HG03442 (cell line): Measurements from ENCODE around the gene PLEKHB1.
"Not testable (repeated sequence)": the region's sequence is repeated elsewhere in the genome, so short reads cannot be mapped to it uniquely, and the experiment has no call there.

Experiments
- ATAC-seq: cut with Tn5 transposase; IDR thresholded peaks from one replicate; pipeline ENCODE4 v1.9.1; 2021; ENCODE audit warnings: mild to moderate bottlenecking, moderate library complexity; ENCODE audit not compliant: unreplicated experiment

PLEKHB1 gene

GRCh38 chr11:73671701-73672100, 25.3 kb downstream of the PLEKHB1 start:
- no peak for ATAC-seq

- not testable (repeated sequence) for ATAC-seq
Observed at GRCh38 chr11:73676552-73676951, 30.2 kb downstream of the PLEKHB1 start.

- no peak for ATAC-seq
Observed at GRCh38 chr11:73680687-73681086, 34.3 kb downstream of the PLEKHB1 start.

GRCh38 chr11:73693899-73694525, 47.6 kb downstream of the PLEKHB1 start:
- no peak for ATAC-seq

- no peak for ATAC-seq
Observed at GRCh38 chr11:73705053-73705452, 58.7 kb downstream of the PLEKHB1 start.

GRCh38 chr11:73710964-73711363, 64.6 kb downstream of the PLEKHB1 start:
- ATAC-seq: no peak
